IPS-18c (cell line): Measurements from ENCODE around the gene RPL37A.

Experiments
- H3K4me3 ChIP-seq: 2 replicates; pipeline ENCODE4 v1.7.0; 2013; ENCODE audit warnings: low read depth, mild to moderate bottlenecking, low read length, moderate library complexity; ENCODE audit not compliant: insufficient read depth
- H3K9me3 ChIP-seq: one replicate; pipeline ENCODE4 v1.6.1; 2013; ENCODE audit warnings: mild to moderate bottlenecking, low read length, moderate library complexity; ENCODE audit not compliant: control insufficient read depth, insufficient read depth

RPL37A gene

DNA sequence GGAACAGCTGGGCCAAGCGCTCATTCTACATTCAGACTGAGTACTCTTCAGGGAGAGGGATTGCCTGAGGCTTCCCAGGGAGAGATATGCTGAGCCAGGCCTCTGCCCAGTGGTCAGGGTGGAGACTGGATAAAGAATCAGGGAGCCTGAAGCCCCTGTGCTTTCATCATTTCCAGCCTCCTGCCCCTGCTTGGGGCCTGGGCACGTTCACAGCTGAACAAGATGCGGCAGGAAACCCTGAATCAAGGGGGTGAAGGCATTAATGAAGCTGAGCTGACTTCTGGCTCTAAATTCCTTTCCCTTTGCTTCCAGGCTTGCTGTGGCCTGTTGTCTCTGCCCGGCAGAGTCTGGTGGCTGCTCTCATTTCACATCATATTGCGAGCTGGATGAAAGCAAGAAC lies 35.0 kb downstream of the RPL37A start:
- Histone ChIP-seq H3K9me3 (no peaks in the 10 kb centered on the region), H3K4me3 (no peak overlapping the region)

DNA sequence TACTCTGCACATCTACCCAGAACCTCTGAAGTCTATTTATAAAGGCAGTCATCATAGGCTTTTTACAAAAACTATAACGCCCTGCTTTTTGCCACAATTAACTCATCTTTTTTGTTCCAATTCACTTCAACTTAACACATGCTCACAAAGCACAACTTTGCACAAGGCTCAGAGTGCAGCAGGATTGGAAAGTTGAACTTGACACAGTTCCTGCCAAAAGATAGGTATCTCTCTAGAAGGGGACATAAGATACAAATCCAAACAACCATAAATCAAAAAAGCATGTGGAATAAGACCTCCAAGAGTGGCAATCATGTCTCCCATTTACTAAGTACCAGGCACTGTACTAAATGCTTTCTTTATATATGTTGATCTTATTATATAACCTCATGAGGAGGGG lies 36.2 kb downstream of the RPL37A start:
- Histone ChIP-seq H3K9me3 (no peaks in the 10 kb centered on the region), H3K4me3 (no peak overlapping the region)

DNA sequence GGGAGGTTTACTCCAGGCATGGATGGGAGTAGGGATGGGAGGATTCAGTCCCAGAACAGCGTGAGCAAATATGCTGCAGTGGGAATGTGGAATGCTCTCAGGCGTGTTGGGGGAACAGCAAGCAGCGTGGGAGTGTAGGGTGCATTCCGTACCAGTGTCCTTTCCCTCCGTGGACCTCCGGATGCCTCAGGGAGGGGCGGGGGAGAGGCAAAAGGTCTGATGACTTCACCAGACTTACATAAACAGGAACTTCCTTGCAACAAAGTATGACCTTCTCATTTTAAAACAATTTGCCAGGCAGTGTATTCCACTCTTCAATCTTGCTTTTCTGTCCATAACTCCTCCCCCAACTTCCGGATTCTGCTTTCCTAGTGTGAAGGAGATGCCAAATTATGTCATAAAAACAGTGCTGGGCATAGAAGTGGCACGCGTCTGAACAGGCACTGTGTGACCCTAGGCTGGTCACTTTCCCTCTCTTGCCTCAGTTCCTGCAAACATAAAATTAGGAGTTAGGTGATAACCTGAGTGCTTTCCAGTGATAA lies 36.9 kb downstream of the RPL37A start:
- Histone ChIP-seq H3K4me3 (no peak overlapping the region), H3K9me3 (no peaks in the 10 kb centered on the region)

DNA sequence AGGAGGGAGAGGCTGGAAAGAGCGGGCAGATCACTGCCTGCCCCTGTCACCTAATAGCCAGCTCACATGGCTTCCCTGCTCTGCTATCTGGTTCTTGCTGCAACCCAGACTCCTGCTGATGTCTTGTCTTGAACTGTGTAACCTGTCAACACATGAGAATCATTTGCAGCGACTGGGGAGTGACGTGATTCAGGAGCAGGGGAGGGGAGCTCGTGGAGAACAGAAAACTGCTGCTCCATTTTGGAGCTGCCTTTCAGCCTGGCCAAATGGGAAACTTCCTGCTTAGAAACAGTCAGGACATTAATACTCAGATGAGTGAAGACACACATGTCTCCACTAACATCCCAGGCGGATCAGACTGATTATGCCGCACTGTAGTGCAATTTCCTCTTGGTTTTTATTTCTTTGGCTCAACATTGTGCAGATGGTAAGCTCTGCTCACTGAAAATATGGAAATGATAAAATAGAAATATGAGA lies 38.1 kb downstream of the RPL37A start:
- H3K4me3 ChIP-seq, result no peak overlapping the region
- no peaks in the 10 kb centered on the region for H3K9me3 ChIP-seq

DNA sequence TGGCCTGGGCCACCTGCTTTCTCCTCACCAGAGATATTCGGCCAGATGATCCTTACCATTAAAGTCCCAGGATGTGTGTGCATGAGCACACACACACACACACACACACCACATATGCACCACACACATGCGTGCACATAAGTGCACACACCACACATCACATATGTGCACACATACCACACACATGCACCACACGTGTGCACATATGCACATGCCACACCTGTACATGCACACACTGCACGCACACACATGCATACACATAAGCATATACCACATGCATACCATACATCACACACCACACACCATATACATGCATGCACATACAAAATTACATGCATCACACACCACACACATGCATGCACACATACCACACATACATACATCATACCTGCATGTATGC lies 38.7 kb downstream of the RPL37A start:
- Histone ChIP-seq H3K4me3 (no peak overlapping the region), H3K9me3 (no peaks in the 10 kb centered on the region)

DNA sequence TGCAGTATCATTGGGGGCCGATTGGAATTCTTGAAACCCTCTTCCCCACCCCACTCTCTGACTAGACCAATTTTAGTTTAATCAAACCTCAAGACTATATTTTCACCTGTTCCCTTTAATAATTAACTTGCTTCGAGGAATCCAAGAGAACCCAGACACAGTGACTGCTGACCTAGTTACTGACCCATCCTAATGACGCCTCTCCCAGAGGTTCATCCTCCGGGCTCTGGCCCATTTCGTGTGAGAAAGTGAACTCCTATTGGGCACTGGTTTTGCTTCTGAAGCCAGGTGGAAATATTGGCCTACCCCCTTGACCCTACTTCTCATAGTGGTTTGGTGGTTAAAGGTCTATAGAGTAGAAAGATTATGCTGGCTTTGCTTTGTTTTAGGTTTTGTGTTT lies 39.9 kb downstream of the RPL37A start:
- Histone ChIP-seq H3K4me3 (no peak overlapping the region), H3K9me3 (no peaks in the 10 kb centered on the region)

DNA sequence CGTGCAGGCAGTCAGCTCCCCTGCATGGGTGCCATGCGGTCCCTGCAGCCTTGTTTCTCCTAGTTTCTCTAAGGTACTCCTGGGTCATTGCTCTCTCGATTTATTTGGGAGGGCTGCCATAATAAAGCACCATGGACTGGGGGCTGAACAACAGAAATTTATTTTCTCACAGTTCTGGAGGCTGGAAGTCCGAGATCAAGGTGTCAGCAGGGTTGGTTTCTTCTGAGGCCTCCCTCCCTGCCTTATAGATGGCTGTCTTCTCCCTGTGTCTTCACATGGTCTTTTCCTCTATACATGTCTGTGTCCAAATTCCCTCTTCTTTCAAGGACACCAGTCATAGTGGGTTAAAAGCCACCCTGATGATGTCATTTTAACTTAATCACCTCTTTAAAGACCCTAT lies 40.5 kb downstream of the RPL37A start:
- no peak overlapping the region for H3K4me3 ChIP-seq
- no peaks in the 10 kb centered on the region for H3K9me3 ChIP-seq

DNA sequence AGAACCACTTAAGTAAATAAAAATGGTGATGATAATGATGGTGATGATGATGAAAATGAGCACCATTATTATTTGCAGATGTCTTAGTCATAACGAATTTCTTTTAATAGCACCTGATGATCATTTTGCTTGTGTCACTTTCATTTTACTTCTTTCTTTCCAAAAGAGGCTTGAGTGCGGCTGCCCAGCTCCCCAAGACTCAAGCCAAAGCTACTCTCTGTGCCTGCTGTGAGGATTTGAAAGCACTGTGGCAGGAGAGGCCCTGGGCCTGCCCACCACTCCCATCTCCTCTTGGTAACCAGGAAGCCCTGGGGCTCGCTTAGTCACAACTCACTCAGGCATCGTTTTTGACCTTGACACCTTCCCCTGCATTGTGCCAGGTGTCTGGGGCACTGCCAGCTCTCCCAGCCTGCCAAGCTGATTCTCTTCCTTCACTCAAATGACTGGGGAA lies 41.2 kb downstream of the RPL37A start:
- Histone ChIP-seq H3K4me3 (no peak overlapping the region), H3K9me3 (no peaks in the 10 kb centered on the region)

DNA sequence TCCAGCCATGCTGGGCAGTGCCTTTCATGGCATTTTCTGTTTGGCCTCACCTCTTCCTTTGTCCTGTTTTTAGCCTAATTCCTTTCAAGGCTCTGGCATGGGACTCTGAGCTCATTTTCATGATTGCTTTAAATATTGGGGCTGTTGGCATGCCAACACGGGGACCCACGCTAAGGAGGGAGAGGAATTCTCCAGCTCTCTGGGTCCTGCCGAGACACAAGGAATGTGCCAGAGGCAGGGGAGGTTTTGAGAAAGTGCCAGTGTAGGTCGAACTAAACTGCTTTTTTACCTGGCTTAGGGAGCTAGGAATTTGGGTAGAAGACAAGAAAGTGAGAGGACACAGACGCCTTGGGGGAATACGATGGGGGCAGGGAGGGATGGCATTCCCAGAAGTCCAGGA lies 42.3 kb downstream of the RPL37A start:
- H3K9me3 ChIP-seq, result no peaks in the 10 kb centered on the region

DNA sequence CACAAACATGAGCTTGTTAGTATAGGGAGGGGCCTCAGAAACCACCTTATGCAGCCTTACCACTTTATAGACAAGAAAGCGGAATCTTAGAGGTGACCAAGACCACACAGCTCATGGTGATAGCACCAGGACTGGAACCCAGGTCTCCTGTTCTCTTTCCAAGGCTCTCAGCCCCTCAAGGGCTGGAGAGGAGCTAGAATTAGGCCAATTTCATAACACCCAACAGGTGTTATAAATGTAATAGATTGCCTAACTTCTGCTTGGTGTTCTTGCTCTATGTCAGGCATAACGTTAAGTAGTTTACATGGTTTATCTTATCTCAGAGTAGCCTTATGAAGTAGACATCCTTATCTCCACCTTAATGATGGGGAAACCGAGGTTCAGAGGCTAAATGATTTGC lies 42.9 kb downstream of the RPL37A start:
- H3K9me3 ChIP-seq, result no peaks in the 10 kb centered on the region
- H3K4me3 ChIP-seq, result no peak overlapping the region

More for the DNA sequence above, 42.3 kb downstream of the RPL37A start:
- no peak overlapping the region for H3K4me3 ChIP-seq

DNA sequence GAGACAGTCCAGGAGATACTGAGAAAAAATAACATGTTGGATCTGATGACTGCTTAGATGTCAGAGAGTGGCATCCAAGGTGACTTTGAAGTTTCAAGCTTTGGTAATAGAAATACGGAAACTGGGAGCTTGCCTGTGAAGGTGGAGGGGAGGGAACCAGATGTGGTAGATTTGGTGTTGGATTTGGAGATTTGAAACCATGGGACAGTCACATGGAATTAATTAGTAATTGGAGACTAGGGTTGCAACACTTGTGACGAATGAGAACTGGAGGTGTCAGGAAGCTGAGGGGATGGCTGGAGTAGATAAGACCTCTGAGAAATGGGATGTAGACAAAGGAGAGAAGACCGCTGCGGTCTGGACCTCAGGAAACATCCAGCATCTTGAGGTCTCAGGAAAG lies 46.7 kb downstream of the RPL37A start:
- Histone ChIP-seq H3K9me3 (no peaks in the 10 kb centered on the region), H3K4me3 (no peak overlapping the region)

DNA sequence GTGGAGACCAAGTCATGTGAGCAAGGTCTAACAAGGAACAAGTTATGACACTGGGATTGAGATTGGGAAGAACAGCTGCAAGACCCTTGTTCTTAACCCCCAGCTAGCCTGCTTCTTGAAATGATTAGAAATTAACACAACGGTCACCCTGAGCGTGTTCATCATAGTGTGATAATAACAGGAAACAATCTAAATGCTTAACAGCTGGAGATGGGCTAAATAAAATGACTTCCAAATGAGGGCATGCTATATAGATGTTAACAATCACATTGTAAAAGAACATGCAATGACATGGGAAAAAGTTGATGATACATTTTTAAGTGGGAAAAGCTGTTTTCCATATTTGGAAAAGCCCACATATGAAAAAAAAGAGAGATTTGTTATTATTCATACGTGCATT lies 47.6 kb downstream of the RPL37A start:
- no peaks in the 10 kb centered on the region for H3K9me3 ChIP-seq
- no peak overlapping the region for H3K4me3 ChIP-seq

DNA sequence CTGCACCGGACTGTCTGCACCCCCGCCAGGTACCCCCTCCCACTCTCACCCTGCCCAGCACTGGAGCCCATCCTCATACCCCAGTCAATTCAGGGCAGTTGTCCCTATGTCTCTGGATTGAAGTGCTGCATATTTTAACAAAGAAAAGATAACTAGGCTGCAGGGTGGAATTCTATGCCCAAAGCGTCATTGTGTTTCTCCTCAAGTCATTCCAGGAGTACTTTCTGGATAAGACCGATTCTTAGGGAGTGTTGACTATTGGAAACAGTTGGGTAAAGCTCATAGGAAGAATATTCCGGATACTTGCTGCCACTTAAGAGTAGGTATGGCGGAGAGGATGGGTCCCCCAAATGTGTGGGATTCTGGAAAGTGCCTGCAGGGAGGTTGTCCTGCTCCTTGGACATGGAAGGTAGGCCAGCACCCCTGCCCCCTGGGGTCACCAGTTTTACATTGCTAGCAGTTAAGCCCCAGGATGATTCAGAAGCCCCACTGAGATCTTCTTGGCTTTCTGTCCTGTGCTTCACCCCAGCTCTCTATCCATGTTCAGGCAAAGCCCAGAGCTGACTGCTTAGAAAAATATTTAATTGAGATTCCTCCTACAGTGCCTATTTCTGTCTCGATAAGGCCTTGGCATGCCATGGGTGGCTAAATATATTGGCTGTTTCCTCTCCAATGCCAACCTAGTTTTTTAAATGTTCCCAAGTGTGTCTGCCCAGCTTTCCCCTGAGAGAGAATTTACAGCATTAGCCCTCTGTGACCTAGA lies 48.2 kb downstream of the RPL37A start:
- Histone ChIP-seq H3K4me3 (no peak overlapping the region), H3K9me3 (no peaks in the 10 kb centered on the region)

DNA sequence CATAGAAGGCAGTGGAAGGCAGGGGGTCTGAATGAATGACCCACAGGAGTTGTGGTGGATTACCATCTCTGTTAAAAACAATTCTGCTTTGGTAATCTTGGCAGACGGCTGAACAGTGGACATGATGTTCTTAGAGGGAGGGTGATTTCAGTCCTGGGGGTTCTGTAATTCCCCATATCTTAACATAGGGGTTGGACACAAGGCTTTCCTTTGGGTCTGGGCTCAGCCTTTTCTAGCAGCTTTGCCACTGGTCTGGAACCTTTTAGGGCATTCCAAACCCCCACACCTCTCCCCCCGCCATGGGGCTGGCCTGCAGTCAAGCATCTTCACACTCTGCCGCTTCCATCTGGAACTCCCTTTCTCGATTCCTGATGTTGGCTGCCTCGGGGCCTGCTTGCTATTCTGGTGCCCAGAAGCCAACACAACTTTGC lies 50.3 kb downstream of the RPL37A start:
- Histone ChIP-seq H3K4me3 (no peak overlapping the region), H3K9me3 (no peaks in the 10 kb centered on the region)

DNA sequence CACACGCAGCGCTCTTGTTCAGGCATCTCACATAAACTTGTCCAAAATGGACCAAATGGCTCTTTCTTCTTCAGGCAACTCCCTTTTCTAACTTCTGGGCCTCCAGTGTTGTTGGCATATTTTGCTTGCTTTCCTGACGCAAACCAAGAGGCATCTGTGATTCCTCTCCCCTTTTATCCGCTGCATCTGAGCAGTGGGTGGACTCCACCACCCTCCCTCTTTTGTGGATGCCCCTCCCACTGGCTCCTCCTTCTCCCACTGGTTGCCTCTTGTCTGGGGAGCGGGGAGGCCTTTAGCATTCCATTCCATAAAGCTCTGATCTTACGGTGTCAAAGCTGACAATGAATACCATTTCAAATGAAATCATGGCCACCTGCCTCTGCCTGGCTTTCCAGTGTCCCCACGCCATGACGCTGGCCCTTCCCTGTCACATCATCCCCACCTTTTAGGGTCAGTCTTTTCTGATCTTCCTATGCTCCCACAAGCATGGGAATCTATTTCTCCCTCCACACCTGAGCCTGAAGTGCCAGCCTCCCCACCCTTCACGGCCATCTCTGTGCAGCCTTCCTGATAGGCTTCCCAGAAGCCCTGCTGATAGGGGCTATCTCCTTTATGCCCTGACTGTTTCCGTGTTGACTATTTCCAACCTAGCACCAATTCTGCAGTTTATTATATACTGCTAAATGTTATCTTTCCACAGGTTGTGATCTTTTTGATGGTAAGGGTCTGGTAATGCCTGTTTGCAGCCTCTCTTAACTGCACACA lies 51.5 kb downstream of the RPL37A start:
- H3K4me3 ChIP-seq, result no peak overlapping the region
- no peaks in the 10 kb centered on the region for H3K9me3 ChIP-seq

DNA sequence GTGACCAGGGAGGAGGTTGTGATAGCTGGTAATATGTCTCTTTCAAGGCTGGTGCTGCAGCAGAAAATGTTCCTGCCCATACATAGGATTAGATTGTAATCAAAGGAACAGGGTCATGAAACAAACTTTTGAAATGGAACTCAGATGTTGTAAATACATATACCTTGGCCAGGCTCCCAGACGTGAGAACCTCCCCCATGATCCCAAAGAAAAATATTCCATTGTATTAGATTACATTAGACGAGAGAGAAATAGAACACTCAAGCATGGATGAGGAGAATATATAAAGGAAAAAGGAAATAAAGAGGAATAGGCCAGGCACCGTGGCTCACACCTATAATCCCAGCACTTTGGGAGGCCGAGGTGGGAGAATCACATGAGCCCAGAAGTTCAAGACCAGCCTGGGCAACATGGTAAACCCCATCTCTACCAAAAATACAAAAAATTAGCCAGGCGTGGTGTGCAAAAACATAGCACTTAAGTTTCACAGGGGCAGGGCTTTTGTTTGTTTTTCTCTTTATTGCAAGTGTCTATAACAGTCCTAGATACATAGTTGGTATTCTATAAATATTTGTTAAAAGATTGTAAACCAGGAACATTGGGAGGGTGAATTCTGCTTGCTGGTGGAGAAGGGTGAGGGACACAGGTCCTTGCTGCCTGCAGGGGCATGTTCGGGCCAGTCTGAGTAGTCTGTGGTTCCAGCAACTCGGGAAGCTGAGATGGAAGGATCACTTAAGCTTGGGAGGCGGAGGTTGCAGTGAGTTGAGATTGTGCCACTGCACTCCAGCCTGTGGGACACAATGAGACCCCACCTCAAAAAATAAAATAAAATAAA lies 52.8 kb downstream of the RPL37A start:
- H3K4me3 ChIP-seq, result no peak overlapping the region
- no peaks in the 10 kb centered on the region for H3K9me3 ChIP-seq

DNA sequence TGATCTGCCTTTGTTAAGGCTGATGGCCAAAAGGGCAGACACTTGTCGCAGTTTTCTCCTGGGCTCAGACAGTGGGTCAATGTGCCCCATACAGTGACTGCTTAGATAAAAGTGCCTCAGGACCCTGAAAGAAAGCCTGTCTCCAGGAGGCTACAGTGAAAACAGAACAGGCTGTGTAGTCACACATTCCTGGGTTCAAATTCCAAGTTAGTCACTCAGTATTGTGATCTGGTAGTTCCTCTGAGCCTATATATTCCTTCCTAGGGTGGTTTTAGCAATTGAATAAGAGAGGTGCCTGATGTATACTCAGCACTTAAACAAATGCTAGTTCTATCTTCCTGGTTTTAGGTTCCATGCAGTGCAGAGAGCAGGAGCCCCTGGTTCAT lies 54.4 kb downstream of the RPL37A start:
- Histone ChIP-seq H3K9me3 (no peaks in the 10 kb centered on the region), H3K4me3 (no peak overlapping the region)
